Upper lobe of left lung (tissue), 4 donors: ENCODE results near the gene WDR70.

Source experiments
- EP300 ChIP-seq, 4 donors: sonication (generic); formaldehyde crosslinking; IDR thresholded peaks; one replicate each; pipeline ENCODE4 v1.5.1; 2017; ENCODE audit warnings: antibody characterized with exemption in 4 of 4, control low read depth in 2 of 4
- POLR2A ChIP-seq, 4 donors: fragments of 450-650 bp; IDR thresholded peaks; one replicate each; pipeline ENCODE4 v1.5.1; 2016 to 2017; ENCODE audit warnings: antibody characterized with exemption in 4 of 4, mild to moderate bottlenecking in 2 of 4
- POLR2AphosphoS5 ChIP-seq, 2 donors: sonication (generic); formaldehyde crosslinking; IDR thresholded peaks; one replicate each; pipeline ENCODE4 v1.5.1; 2017; ENCODE audit warnings: antibody characterized with exemption in 2 of 2
- TF ChIP-seq, protein P1 (sequence below), 6 experiments: fragments of 450-650 bp in 4 of 6; fragments of 200-600 bp in 2 of 6; sonication (generic) in 2 of 6; IDR thresholded peaks; one replicate each; pipeline ENCODE4 v1.5.1; 2016 to 2019; ENCODE audit warnings: antibody characterized with exemption in 6 of 6

DNA sequence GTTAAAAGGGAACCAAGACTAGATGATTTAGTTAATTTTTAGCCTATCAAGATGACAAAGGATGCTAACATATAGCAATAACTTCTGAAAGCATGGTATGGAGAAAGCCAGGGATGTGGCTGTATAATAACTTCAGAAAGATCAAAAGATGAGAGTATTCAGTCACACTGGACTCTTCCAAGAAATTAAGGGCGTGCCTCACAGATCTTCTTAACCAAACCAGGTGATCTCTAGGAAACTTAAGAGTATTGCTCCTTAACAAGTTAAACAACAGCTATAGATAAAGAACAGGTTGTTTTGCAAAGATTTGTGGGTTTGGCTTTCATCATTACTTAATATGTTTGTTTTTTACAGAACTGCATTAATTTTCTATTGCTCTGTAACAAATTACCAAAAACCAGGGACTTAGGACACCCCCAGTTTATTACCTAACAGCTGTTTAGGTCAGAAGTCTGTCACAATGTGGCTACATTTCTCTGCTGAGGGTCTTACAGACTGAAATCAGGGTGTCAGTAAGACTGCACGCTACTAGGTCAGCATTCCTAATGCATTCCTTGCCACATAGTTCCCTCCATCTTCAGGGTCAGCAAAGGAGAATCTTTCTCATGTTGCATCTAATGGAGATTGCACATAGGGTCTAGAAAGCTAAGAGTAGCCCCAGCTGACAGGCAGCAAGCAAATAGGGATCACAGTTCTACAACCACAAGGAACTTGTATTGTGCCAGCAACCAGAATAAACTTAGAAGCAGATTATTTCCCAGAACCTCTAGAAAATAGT, 113.8 kb downstream of the WDR70 start:
- TF ChIP-seq, protein P1, sequence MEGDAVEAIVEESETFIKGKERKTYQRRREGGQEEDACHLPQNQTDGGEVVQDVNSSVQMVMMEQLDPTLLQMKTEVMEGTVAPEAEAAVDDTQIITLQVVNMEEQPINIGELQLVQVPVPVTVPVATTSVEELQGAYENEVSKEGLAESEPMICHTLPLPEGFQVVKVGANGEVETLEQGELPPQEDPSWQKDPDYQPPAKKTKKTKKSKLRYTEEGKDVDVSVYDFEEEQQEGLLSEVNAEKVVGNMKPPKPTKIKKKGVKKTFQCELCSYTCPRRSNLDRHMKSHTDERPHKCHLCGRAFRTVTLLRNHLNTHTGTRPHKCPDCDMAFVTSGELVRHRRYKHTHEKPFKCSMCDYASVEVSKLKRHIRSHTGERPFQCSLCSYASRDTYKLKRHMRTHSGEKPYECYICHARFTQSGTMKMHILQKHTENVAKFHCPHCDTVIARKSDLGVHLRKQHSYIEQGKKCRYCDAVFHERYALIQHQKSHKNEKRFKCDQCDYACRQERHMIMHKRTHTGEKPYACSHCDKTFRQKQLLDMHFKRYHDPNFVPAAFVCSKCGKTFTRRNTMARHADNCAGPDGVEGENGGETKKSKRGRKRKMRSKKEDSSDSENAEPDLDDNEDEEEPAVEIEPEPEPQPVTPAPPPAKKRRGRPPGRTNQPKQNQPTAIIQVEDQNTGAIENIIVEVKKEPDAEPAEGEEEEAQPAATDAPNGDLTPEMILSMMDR (IDR thresholded peaks at IDR 0.05) = no peak
- no peak for TF ChIP-seq POLR2AphosphoS5 (IDR thresholded peaks at IDR 0.05)
- no peak for TF ChIP-seq POLR2A (IDR thresholded peaks at IDR 0.05)
- TF ChIP-seq EP300 (IDR thresholded peaks at IDR 0.05) = no peak
